T-helper 2 cell treated with Interferon-gamma antibody and Interleukin-4, amounts not matched to agents 5 μg/mL and 100 μg/mL, for 36 hours (primary cell): ENCODE results near the gene BTBD6.
"Not testable (repeated sequence)": the region's sequence is repeated elsewhere in the genome, so short reads cannot be mapped to it uniquely, and the experiment has no call there.

ENCODE experiments used
- DNase-seq: peaks from one replicate; pipeline ENCODE4 v3.0.0; 2021; ENCODE audit warnings: low spot score
- H3K27ac Mint-ChIP-seq: one replicate; pipeline ENCODE4 v1.8.0; 2021; ENCODE audit warnings: mild to moderate bottlenecking, mixed read lengths
- H3K27me3 Mint-ChIP-seq: one replicate; pipeline ENCODE4 v1.8.0; 2021; ENCODE audit warnings: low read depth, mixed read lengths
- H3K36me3 Mint-ChIP-seq: one replicate; pipeline ENCODE4 v1.8.0; 2021; ENCODE audit warnings: low read depth, mixed read lengths
- H3K4me1 Mint-ChIP-seq: one replicate; pipeline ENCODE4 v1.8.0; 2021; ENCODE audit warnings: low read depth, mixed read lengths
- H3K4me3 Mint-ChIP-seq: one replicate; pipeline ENCODE4 v1.8.0; 2022; ENCODE audit warnings: mild to moderate bottlenecking, moderate library complexity, mixed read lengths
- H3K9me3 Mint-ChIP-seq: one replicate; pipeline ENCODE4 v1.8.0; 2021; ENCODE audit warnings: mixed read lengths

The BTBD6 gene

GRCh38 chr14:105279642-105280361 lies 31.5 kb downstream of the BTBD6 start:
- no peak for DNase-seq
- H3K9me3 Mint-ChIP-seq: no peaks in the 10 kb centered on the region
- no peak overlapping the region for H3K27ac Mint-ChIP-seq
- H3K4me1 Mint-ChIP-seq: peaks cover 19% of the 10 kb centered on the region
- peaks cover 4% of the 10 kb centered on the region for H3K36me3 Mint-ChIP-seq
- no peak overlapping the region for H3K4me3 Mint-ChIP-seq
- H3K27me3 Mint-ChIP-seq: no peaks in the 10 kb centered on the region

- H3K36me3 Mint-ChIP-seq: peaks cover 4% of the 10 kb centered on the region
- no peaks in the 10 kb centered on the region for H3K27me3 Mint-ChIP-seq
- DNase-seq: no peak
- H3K9me3 Mint-ChIP-seq: no peaks in the 10 kb centered on the region
- peaks cover 19% of the 10 kb centered on the region for H3K4me1 Mint-ChIP-seq
- H3K4me3 Mint-ChIP-seq: no peak overlapping the region
- H3K27ac Mint-ChIP-seq: no peak overlapping the region
These were observed 32.2 kb downstream of the BTBD6 start for GRCh38 chr14:105280525-105280924.

- Mint-ChIP-seq H3K4me3 (no peak overlapping the region), H3K36me3 (peaks cover 4% of the 10 kb centered on the region), H3K27ac (no peak overlapping the region), H3K27me3 (no peaks in the 10 kb centered on the region), H3K9me3 (no peaks in the 10 kb centered on the region), H3K4me1 (peaks cover 19% of the 10 kb centered on the region)
- DNase-seq: no peak
These were observed 33.2 kb downstream of the BTBD6 start for GRCh38 chr14:105281371-105282097.

GRCh38 chr14:105282098-105282725 lies 33.9 kb downstream of the BTBD6 start:
- H3K27me3 Mint-ChIP-seq: no peaks in the 10 kb centered on the region
- peaks cover 19% of the 10 kb centered on the region for H3K4me1 Mint-ChIP-seq
- H3K9me3 Mint-ChIP-seq: no peaks in the 10 kb centered on the region
- peaks cover 4% of the 10 kb centered on the region for H3K36me3 Mint-ChIP-seq
- H3K27ac Mint-ChIP-seq: no peak overlapping the region
- no peak overlapping the region for H3K4me3 Mint-ChIP-seq
- DNase-seq: no peak

GRCh38 chr14:105283028-105283427 lies 34.7 kb downstream of the BTBD6 start:
- Mint-ChIP-seq H3K9me3 (no peaks in the 10 kb centered on the region), H3K27ac (no peak overlapping the region), H3K4me1 (peaks cover 19% of the 10 kb centered on the region), H3K27me3 (no peaks in the 10 kb centered on the region), H3K4me3 (no peak overlapping the region), H3K36me3 (peaks cover 4% of the 10 kb centered on the region)
- DNase-seq: no peak

- Mint-ChIP-seq H3K4me1 (peaks cover 19% of the 10 kb centered on the region), H3K4me3 (peak overlapping the region; percentile 40)
- DNase-seq: no peak
These were observed 35.6 kb downstream of the BTBD6 start for GRCh38 chr14:105283899-105284298.

GRCh38 chr14:105285174-105285573 lies 36.8 kb downstream of the BTBD6 start:
- Mint-ChIP-seq H3K36me3 (peaks cover 4% of the 10 kb centered on the region), H3K27me3 (no peaks in the 10 kb centered on the region), H3K4me3 (no peak overlapping the region), H3K27ac (no peak overlapping the region), H3K9me3 (no peaks in the 10 kb centered on the region), H3K4me1 (peaks cover 17% of the 10 kb centered on the region)
- no peak for DNase-seq

More at GRCh38 chr14:105283899-105284298, 35.6 kb downstream of the BTBD6 start:
- Mint-ChIP-seq H3K36me3 (peaks cover 4% of the 10 kb centered on the region), H3K27ac (peak overlapping the region; percentile 19), H3K27me3 (no peaks in the 10 kb centered on the region), H3K9me3 (no peaks in the 10 kb centered on the region)

GRCh38 chr14:105286759-105287144 lies 38.4 kb downstream of the BTBD6 start:
- peaks cover 4% of the 10 kb centered on the region for H3K36me3 Mint-ChIP-seq
- H3K4me1 Mint-ChIP-seq: peaks cover 20% of the 10 kb centered on the region
- no peak for DNase-seq
- no peaks in the 10 kb centered on the region for H3K9me3 Mint-ChIP-seq
- no peaks in the 10 kb centered on the region for H3K27me3 Mint-ChIP-seq
- H3K27ac Mint-ChIP-seq: no peak overlapping the region
- no peak overlapping the region for H3K4me3 Mint-ChIP-seq

- H3K27ac Mint-ChIP-seq: no peak overlapping the region
- no peaks in the 10 kb centered on the region for H3K27me3 Mint-ChIP-seq
- peaks cover 19% of the 10 kb centered on the region for H3K4me1 Mint-ChIP-seq
- DNase-seq: no peak
- H3K4me3 Mint-ChIP-seq: no peak overlapping the region
- no peaks in the 10 kb centered on the region for H3K9me3 Mint-ChIP-seq
- H3K36me3 Mint-ChIP-seq: peaks cover 4% of the 10 kb centered on the region
These were observed 39.1 kb downstream of the BTBD6 start for GRCh38 chr14:105287249-105288102.

GRCh38 chr14:105288936-105289335 lies 40.6 kb downstream of the BTBD6 start:
- not testable (repeated sequence) for DNase-seq, H3K27me3 Mint-ChIP-seq, H3K27ac Mint-ChIP-seq, H3K9me3 Mint-ChIP-seq, H3K4me3 Mint-ChIP-seq, H3K36me3 Mint-ChIP-seq
- H3K4me1 Mint-ChIP-seq: peaks cover 26% of the 10 kb centered on the region

- peaks cover 31% of the 10 kb centered on the region for H3K4me1 Mint-ChIP-seq
- H3K4me3 Mint-ChIP-seq: no peak overlapping the region
- no peaks in the 10 kb centered on the region for H3K9me3 Mint-ChIP-seq
- no peaks in the 10 kb centered on the region for H3K27me3 Mint-ChIP-seq
- DNase-seq: no peak
- peaks cover 5% of the 10 kb centered on the region for H3K36me3 Mint-ChIP-seq
- peak overlapping the region; percentile 6 for H3K27ac Mint-ChIP-seq
These were observed 42.5 kb downstream of the BTBD6 start for GRCh38 chr14:105290621-105291346.

GRCh38 chr14:105292826-105293711 lies 44.7 kb downstream of the BTBD6 start:
- H3K9me3 Mint-ChIP-seq: no peaks in the 10 kb centered on the region
- peak overlapping the region; percentile 99 for H3K27ac Mint-ChIP-seq
- peaks cover 31% of the 10 kb centered on the region for H3K4me1 Mint-ChIP-seq
- H3K27me3 Mint-ChIP-seq: no peaks in the 10 kb centered on the region
- H3K4me3 Mint-ChIP-seq: peak overlapping the region; percentile 81
- H3K36me3 Mint-ChIP-seq: peaks cover 8% of the 10 kb centered on the region
- peak; percentile 63 for DNase-seq
